ENCODE results near the gene CYP2W1. TPM values are rescaled to one million over a fixed set of nuclear protein-coding genes. Genes with fewer than 3 reads are reported as not detected.

CYP2W1 gene
- total RNA-seq, 1 donor = not detected

- Histone ChIP-seq H3K4me3 (ENCODE audit: low read length) (no peak overlapping the region), H3K27me3 (ENCODE audit: insufficient read depth, low read length) (no peaks in the 10 kb centered on the region), H3K4me1 (ENCODE audit: insufficient read depth, low read length) (no peaks in the 10 kb centered on the region), H3K9me3 (ENCODE audit: low read depth, low read length) (no peaks in the 10 kb centered on the region)
These were observed 424 bp upstream of the CYP2W1 start for GRCh38 chr7:982511-983003.

GRCh38 chr7:983616-984071 is 663 bp downstream of the CYP2W1 start:
- Histone ChIP-seq H3K9me3 (ENCODE audit: low read depth, low read length) (no peaks in the 10 kb centered on the region), H3K4me3 (ENCODE audit: low read length) (no peak overlapping the region), H3K27me3 (ENCODE audit: insufficient read depth, low read length) (no peaks in the 10 kb centered on the region), H3K4me1 (ENCODE audit: insufficient read depth, low read length) (no peaks in the 10 kb centered on the region)

DNA sequence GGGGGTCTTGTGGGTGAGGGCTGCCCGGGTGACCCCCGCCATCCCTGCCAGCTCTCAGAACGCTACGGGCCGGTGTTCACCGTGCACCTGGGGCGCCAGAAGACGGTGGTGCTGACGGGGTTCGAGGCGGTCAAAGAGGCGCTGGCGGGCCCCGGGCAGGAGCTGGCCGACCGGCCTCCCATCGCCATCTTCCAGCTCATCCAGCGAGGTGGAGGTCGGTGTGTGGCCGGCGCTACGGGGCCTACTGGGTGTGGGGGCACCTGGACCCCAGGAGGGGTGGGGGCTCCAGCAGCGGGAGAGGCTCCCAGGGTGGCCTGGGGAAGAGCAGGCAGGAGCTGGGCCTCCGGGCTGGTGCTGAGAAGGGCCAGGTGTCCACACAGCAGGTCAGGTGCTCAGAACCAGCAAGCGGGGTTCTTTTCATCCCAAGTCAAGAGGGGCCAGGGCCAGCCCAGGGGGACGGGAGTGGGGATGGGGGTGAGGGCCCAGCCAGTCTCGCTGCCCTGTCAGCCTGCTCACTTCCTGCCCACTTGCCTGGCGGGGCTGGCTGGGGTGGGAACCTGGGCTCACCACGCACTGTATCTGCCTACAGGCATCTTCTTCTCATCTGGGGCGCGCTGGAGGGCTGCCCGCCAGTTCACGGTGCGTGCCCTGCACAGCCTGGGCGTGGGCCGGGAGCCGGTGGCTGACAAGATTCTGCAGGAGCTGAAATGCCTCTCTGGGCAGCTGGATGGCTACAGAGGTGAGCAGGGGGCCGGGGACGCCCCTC is 1.6 kb downstream of the CYP2W1 start:
- no peak overlapping the region for H3K4me3 ChIP-seq (ENCODE audit: low read length)
- H3K4me1 ChIP-seq (ENCODE audit: insufficient read depth, low read length) = no peaks in the 10 kb centered on the region
- no peaks in the 10 kb centered on the region for H3K9me3 ChIP-seq (ENCODE audit: low read depth, low read length)
- no peaks in the 10 kb centered on the region for H3K27me3 ChIP-seq (ENCODE audit: insufficient read depth, low read length)

DNA sequence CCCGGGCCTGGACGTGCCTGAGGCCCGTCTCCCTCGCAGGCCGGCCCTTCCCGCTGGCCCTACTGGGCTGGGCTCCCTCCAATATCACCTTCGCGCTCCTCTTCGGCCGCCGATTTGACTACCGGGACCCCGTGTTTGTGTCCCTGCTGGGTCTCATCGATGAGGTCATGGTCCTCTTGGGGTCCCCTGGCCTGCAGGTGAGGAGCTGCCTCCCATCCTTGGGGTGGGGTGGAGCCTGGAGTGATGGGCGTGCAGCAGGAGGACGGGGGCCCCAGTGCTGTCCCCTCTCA is 2.1 kb downstream of the CYP2W1 start:
- H3K27me3 ChIP-seq (ENCODE audit: insufficient read depth, low read length) = no peaks in the 10 kb centered on the region
- H3K4me3 ChIP-seq (ENCODE audit: low read length) = no peak overlapping the region
- H3K4me1 ChIP-seq (ENCODE audit: insufficient read depth, low read length) = no peaks in the 10 kb centered on the region

DNA sequence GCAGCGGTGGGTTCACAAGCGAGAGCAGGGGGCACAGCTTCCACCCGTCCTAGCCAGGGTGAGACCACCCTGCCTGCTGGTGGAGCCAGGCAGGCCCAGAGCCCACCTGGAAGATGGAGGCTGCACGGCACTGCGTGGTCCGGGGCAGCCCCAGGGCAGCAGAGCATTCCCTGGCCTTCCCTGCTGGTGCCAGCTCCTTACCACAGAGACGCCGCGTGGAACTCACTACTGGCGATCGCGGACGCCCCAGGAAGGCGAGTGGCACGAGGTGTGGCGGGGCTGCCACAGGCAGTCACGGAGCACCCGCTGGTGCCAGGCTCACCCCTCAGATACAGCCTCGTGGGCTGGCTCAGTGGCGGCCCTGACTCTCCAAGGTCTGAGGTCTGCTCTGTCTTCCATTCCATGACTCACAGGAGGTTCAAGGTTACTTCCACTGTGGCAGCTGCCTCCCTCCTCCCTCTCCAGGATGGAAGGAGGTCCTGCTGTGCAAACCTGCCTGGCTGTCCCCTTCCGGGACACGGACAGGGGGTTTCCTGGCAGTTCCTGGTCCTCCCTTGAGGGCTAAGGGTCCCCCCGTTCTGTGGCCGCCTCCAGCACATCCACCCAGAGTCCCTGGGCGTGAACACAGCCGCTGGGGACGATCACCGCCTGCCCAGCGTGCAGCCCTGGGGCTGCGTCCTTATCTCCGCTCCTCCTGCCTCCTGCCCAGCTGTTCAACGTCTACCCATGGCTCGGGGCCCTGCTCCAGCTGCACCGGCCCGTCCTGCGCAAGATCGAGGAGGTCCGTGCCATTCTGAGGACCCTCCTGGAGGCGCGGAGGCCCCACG is 3.1 kb downstream of the CYP2W1 start:
- no peak overlapping the region for H3K4me3 ChIP-seq (ENCODE audit: low read length)
- H3K27me3 ChIP-seq (ENCODE audit: insufficient read depth, low read length) = no peaks in the 10 kb centered on the region
- no peaks in the 10 kb centered on the region for H3K9me3 ChIP-seq (ENCODE audit: low read depth, low read length)
- no peaks in the 10 kb centered on the region for H3K4me1 ChIP-seq (ENCODE audit: insufficient read depth, low read length)

More for the DNA sequence above, 2.1 kb downstream of the CYP2W1 start:
- H3K9me3 ChIP-seq (ENCODE audit: low read depth, low read length) = no peaks in the 10 kb centered on the region

DNA sequence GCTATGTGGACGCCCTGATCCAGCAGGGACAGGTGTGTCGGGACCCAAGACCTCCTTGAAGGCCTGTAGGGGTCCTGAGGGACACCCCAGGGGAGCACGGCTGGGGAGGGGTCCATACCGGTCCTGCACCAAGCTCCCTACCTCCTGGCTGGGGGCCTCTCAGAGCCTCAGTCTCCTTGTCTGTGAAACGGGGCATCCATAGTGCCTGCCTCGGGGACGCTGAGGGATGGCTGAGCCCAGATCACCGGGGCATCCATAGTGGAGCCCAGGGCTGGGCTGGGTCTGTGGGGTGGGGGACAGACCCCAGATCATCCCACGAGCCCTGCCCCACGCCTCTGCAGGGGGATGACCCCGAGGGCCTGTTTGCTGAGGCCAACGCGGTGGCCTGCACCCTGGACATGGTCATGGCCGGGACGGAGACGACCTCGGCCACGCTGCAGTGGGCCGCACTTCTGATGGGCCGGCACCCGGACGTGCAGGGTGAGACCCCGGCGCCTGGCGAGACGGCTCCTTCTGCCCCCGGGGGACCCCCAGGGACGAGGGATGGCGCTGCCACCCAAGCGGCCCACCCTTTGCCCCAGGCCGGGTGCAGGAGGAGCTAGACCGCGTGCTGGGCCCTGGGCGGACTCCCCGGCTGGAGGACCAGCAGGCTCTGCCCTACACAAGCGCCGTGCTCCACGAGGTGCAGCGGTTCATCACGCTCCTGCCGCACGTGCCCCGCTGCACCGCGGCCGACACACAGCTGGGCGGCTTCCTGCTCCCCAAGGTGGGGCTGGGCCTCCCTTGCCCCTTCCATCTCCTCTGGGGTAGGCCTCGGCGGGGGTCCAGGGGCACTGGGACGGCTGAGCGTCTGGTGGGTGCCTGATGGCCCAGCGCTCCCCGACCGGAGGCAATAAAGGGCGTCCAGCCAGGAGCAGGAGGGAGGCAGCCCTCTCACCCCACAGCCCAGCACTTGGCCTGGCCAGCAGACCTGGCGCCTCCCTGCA is 4.1 kb downstream of the CYP2W1 start:
- Histone ChIP-seq H3K9me3 (ENCODE audit: low read depth, low read length) (no peaks in the 10 kb centered on the region), H3K4me1 (ENCODE audit: insufficient read depth, low read length) (no peaks in the 10 kb centered on the region), H3K4me3 (ENCODE audit: low read length) (no peak overlapping the region), H3K27me3 (ENCODE audit: insufficient read depth, low read length) (no peaks in the 10 kb centered on the region)

GRCh38 chr7:987909-988308 is 4.9 kb downstream of the CYP2W1 start:
- Histone ChIP-seq H3K4me3 (ENCODE audit: low read length) (no peak overlapping the region), H3K9me3 (ENCODE audit: low read depth, low read length) (no peaks in the 10 kb centered on the region), H3K27me3 (ENCODE audit: insufficient read depth, low read length) (no peaks in the 10 kb centered on the region), H3K4me1 (ENCODE audit: insufficient read depth, low read length) (no peaks in the 10 kb centered on the region)

DNA sequence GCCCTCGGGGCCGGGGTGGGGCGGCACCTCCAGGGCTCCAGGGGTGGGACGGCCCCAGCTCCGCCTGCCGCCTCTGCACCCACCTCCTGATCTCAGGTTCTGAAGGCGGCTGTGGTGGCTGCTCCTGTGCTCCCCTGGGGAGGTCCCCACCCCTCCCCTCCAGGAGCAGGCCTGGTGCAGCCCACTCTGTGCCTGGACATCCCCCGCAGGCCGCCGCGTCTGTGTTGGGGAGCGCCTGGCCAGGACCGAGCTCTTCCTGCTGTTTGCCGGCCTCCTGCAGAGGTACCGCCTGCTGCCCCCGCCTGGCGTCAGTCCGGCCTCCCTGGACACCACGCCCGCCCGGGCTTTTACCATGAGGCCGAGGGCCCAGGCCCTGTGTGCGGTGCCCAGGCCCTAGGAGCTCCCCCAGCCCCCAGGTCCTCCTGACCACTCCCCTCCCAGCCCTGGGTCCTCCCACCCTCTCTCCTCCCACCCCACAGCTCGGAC is 5.5 kb downstream of the CYP2W1 start:
- H3K4me3 ChIP-seq (ENCODE audit: low read length) = no peak overlapping the region
- no peaks in the 10 kb centered on the region for H3K4me1 ChIP-seq (ENCODE audit: insufficient read depth, low read length)
- H3K9me3 ChIP-seq (ENCODE audit: low read depth, low read length) = no peaks in the 10 kb centered on the region
- no peaks in the 10 kb centered on the region for H3K27me3 ChIP-seq (ENCODE audit: insufficient read depth, low read length)

DNA sequence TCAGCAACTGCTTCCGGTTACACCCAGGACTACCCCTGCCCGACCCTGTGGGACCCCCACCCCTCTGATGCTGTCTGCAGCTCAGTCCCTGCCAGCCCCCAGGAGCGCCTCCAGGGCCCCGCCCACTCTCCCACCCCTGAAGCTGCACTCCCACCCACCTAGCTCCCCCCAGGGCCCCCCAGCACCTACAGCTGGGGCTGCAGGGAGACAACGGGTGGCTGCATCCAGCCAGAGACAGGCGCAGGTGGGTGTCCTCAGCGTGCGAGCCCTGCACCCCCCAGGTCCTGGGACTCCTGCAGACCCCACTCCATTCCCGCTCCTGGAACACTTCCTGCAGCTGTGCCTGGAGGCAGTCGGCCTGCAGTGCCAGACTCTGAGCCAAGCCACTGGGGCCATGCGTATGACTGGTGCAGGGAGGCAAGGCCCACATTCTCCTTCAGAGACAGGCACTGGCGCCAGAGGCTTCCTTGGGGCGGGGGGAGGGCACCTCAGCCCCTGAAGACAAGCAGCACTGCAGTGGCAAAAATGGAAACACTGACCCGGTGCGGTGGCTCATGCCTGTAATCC is 6.1 kb downstream of the CYP2W1 start:
- Histone ChIP-seq H3K27me3 (ENCODE audit: insufficient read depth, low read length) (no peaks in the 10 kb centered on the region), H3K4me3 (ENCODE audit: low read length) (no peak overlapping the region), H3K4me1 (ENCODE audit: insufficient read depth, low read length) (no peaks in the 10 kb centered on the region), H3K9me3 (ENCODE audit: low read depth, low read length) (no peaks in the 10 kb centered on the region)

GRCh38 chr7:990352-990932 is 7.5 kb downstream of the CYP2W1 start:
- Histone ChIP-seq H3K9me3 (ENCODE audit: low read depth, low read length) (no peaks in the 10 kb centered on the region), H3K4me3 (ENCODE audit: low read length) (no peak overlapping the region), H3K27me3 (ENCODE audit: insufficient read depth, low read length) (no peaks in the 10 kb centered on the region), H3K4me1 (ENCODE audit: insufficient read depth, low read length) (no peaks in the 10 kb centered on the region)

DNA sequence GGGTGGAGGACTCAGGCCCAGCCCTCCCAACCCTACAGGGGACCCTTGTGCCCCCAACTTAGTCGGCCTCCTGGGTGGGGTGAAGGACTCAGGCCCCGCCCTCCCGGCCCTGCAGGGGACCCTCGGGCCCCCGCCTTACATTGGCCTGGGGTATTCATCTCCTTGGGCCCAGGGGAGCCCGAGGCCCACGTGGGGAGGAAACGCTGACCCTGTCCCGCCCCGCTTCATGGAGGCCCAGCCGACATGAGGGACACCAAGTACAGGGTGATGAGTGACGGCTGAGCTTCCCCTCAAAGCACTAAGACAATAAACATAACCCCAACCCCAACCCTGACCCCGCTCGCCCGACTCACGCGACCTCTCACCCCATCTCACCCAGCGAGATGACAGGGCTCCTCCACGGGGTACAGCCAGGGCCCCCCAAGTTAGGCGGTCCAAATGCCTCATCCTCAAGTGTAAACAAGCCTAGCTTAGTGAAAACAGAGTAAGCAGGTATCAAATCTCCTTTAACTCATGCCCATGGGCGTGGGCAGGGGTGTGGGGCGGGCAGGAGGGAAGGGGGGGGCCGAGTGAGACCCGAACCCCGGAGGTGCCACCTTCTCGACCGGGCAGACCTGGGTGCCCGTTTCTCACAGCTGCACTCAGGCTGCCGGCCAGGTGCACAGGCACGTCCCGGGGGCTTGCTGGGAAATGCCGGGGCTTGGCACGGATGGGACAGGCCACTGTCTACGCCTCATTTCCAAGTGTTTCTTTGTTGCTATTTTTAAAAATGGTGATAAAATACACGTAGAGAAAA is 8.2 kb downstream of the CYP2W1 start:
- no peak overlapping the region for H3K4me3 ChIP-seq (ENCODE audit: low read length)
- no peaks in the 10 kb centered on the region for H3K27me3 ChIP-seq (ENCODE audit: insufficient read depth, low read length)
- no peaks in the 10 kb centered on the region for H3K4me1 ChIP-seq (ENCODE audit: insufficient read depth, low read length)
- no peaks in the 10 kb centered on the region for H3K9me3 ChIP-seq (ENCODE audit: low read depth, low read length)

GRCh38 chr7:991729-992656 is 9.0 kb downstream of the CYP2W1 start:
- Histone ChIP-seq H3K27me3 (ENCODE audit: insufficient read depth, low read length) (no peaks in the 10 kb centered on the region), H3K4me3 (ENCODE audit: low read length) (no peak overlapping the region), H3K9me3 (ENCODE audit: low read depth, low read length) (no peaks in the 10 kb centered on the region), H3K4me1 (ENCODE audit: insufficient read depth, low read length) (no peaks in the 10 kb centered on the region)
